HG03095 (cell line): Measurements from ENCODE around the gene PSTPIP1.

Source experiments
- ATAC-seq: cut with Tn5 transposase; IDR thresholded peaks from one replicate; pipeline ENCODE4 v1.9.1; 2021; ENCODE audit warnings: moderate library complexity; ENCODE audit not compliant: unreplicated experiment

PSTPIP1 gene

GRCh38 chr15:77039217-77039533, 44.2 kb downstream of the PSTPIP1 start:
- ATAC-seq = no peak

GRCh38 chr15:77039848-77040247, 44.9 kb downstream of the PSTPIP1 start:
- ATAC-seq = no peak

GRCh38 chr15:77040673-77041072, 45.7 kb downstream of the PSTPIP1 start:
- ATAC-seq = no peak

GRCh38 chr15:77042245-77042919, 47.5 kb downstream of the PSTPIP1 start:
- ATAC-seq = no peak

- no peak for ATAC-seq
Observed at GRCh38 chr15:77042955-77043920, 48.3 kb downstream of the PSTPIP1 start.

GRCh38 chr15:77044228-77045042, 49.5 kb downstream of the PSTPIP1 start:
- no peak for ATAC-seq

GRCh38 chr15:77045985-77046384, 51.1 kb downstream of the PSTPIP1 start:
- no peak for ATAC-seq

- ATAC-seq = no peak
Observed at GRCh38 chr15:77046704-77047412, 51.9 kb downstream of the PSTPIP1 start.

- no peak for ATAC-seq
Observed at GRCh38 chr15:77048135-77048876, 53.4 kb downstream of the PSTPIP1 start.

- ATAC-seq = no peak
Observed at GRCh38 chr15:77052556-77052955, 57.6 kb downstream of the PSTPIP1 start.

GRCh38 chr15:77053709-77054108, 58.8 kb downstream of the PSTPIP1 start:
- no peak for ATAC-seq

- no peak for ATAC-seq
Observed at GRCh38 chr15:77057072-77057471, 62.1 kb downstream of the PSTPIP1 start.

- no peak for ATAC-seq
Observed at GRCh38 chr15:77057685-77058084, 62.8 kb downstream of the PSTPIP1 start.

- ATAC-seq = no peak
Observed at GRCh38 chr15:77058468-77058867, 63.5 kb downstream of the PSTPIP1 start.

GRCh38 chr15:77059786-77060361, 64.9 kb downstream of the PSTPIP1 start:
- peak; percentile 64 for ATAC-seq

- no peak for ATAC-seq
Observed at GRCh38 chr15:77060546-77060945, 65.6 kb downstream of the PSTPIP1 start.

- no peak for ATAC-seq
Observed at GRCh38 chr15:77063249-77063648, 68.3 kb downstream of the PSTPIP1 start.

- no peak for ATAC-seq
Observed at GRCh38 chr15:77064063-77064462, 69.1 kb downstream of the PSTPIP1 start.

GRCh38 chr15:77064539-77065308, 69.8 kb downstream of the PSTPIP1 start:
- ATAC-seq = no peak
